ENCODE measurements around the gene ABCA7.

The ABCA7 gene

GRCh38 chr19:1038978-1039645, 795 bp upstream of the ABCA7 start:
- no peak for DNase-seq (ENCODE audit: low read depth in 2 of 2)

- DNase-seq (ENCODE audit: low read depth in 2 of 2) = peak; percentile 86 to 87
Observed at GRCh38 chr19:1040476-1041271, 767 bp downstream of the ABCA7 start.

GRCh38 chr19:1041272-1041834, 1.4 kb downstream of the ABCA7 start:
- DNase-seq (ENCODE audit: low read depth in 2 of 2) = no peak

GRCh38 chr19:1041835-1042685, 2.2 kb downstream of the ABCA7 start:
- no peak for DNase-seq (ENCODE audit: low read depth in 2 of 2)

GRCh38 chr19:1042689-1043511, 3.0 kb downstream of the ABCA7 start:
- no peak for DNase-seq (ENCODE audit: low read depth in 2 of 2)

- DNase-seq (ENCODE audit: low read depth in 2 of 2) = no peak
Observed at GRCh38 chr19:1045247-1045603, 5.3 kb downstream of the ABCA7 start.

- DNase-seq (ENCODE audit: low read depth in 2 of 2) = no peak
Observed at GRCh38 chr19:1046117-1046626, 6.3 kb downstream of the ABCA7 start.

- DNase-seq (ENCODE audit: low read depth in 2 of 2) = no peak
Observed at GRCh38 chr19:1046836-1047695, 7.2 kb downstream of the ABCA7 start.

- no peak for DNase-seq (ENCODE audit: low read depth in 2 of 2)
Observed at GRCh38 chr19:1047696-1048147, 7.8 kb downstream of the ABCA7 start.

- DNase-seq (ENCODE audit: low read depth in 2 of 2) = no peak
Observed at GRCh38 chr19:1049106-1049505, 9.2 kb downstream of the ABCA7 start.

GRCh38 chr19:1049800-1050199, 9.9 kb downstream of the ABCA7 start:
- no peak for DNase-seq (ENCODE audit: low read depth in 2 of 2)

GRCh38 chr19:1050989-1051788, 11.3 kb downstream of the ABCA7 start:
- DNase-seq (ENCODE audit: low read depth in 2 of 2) = no peak

- DNase-seq (ENCODE audit: low read depth in 2 of 2) = no peak
Observed at GRCh38 chr19:1051791-1052190, 11.9 kb downstream of the ABCA7 start.

- no peak for DNase-seq (ENCODE audit: low read depth in 2 of 2)
Observed at GRCh38 chr19:1052349-1052975, 12.6 kb downstream of the ABCA7 start.

GRCh38 chr19:1053176-1054101, 13.5 kb downstream of the ABCA7 start:
- no peak for DNase-seq (ENCODE audit: low read depth in 2 of 2)

GRCh38 chr19:1054102-1055027, 14.5 kb downstream of the ABCA7 start:
- no peak for DNase-seq (ENCODE audit: low read depth in 2 of 2)
